ENCODE data around the gene RPS6KA2. TPM values are rescaled to one million over a fixed set of nuclear protein-coding genes. Genes with fewer than 3 reads are reported as not detected.

RPS6KA2 gene
- total and polyA plus RNA-seq, 9 donors, result 24.4 to 75.5 (median 48.1) TPM

GRCh38 chr6:166627875-166628801, 1.1 kb upstream of the RPS6KA2 start:
- intact Hi-C loops (cut with DNase I), result no loop called here
- 1% methylated on average over 61 of the region's 61 CpGs for WGBS, 3 donors
- DNase-seq, result peak; percentile 64 to 80 (median 74)

GRCh38 chr6:166626177-166627032, 646 bp downstream of the RPS6KA2 start:
- H3K4me3 ChIP-seq, result peak overlapping the region; percentile 56
- TF ChIP-seq EP300 (IDR thresholded peaks at IDR 0.05) (no peak), POLR2A (IDR thresholded peaks at IDR 0.05) (no peak), CTCF (IDR thresholded peaks at IDR 0.05) (no peak)
- H3K27ac ChIP-seq, result peak overlapping the region; percentile 49 to 60
- no peaks in the 10 kb centered on the region for H3K36me3 ChIP-seq
- no peaks in the 10 kb centered on the region for H3K9me3 ChIP-seq
- H3K27me3 ChIP-seq, result no peaks in the 10 kb centered on the region
- peaks cover 11% of the 10 kb centered on the region for H3K4me1 ChIP-seq (ENCODE audit: insufficient read depth)
- 1% methylated on average over 65 to 66 of the region's 66 CpGs for WGBS, 3 donors
- peak; percentile 39 to 67 (median 63) for DNase-seq
- intact Hi-C loops (cut with DNase I), result no loop called here

More at GRCh38 chr6:166627875-166628801, 1.1 kb upstream of the RPS6KA2 start:
- Histone ChIP-seq H3K27ac (peak overlapping the region in 1 of 2 donors; percentile 78), H3K4me1 (ENCODE audit: insufficient read depth) (peaks cover 11% of the 10 kb centered on the region), H3K36me3 (no peaks in the 10 kb centered on the region), H3K27me3 (no peaks in the 10 kb centered on the region), H3K9me3 (no peaks in the 10 kb centered on the region), H3K4me3 (peak overlapping the region; percentile 53)
- TF ChIP-seq EP300 (IDR thresholded peaks at IDR 0.05) (no peak), CTCF (IDR thresholded peaks at IDR 0.05) (no peak), POLR2A (IDR thresholded peaks at IDR 0.05) (no peak)

- no peak for TF ChIP-seq POLR2A (IDR thresholded peaks at IDR 0.05)
- no peak for TF ChIP-seq CTCF (IDR thresholded peaks at IDR 0.05)
- no peak for TF ChIP-seq EP300 (IDR thresholded peaks at IDR 0.05)
- peaks cover 17% of the 10 kb centered on the region for H3K4me1 ChIP-seq (ENCODE audit: insufficient read depth)
- H3K27ac ChIP-seq, result no peak overlapping the region
- H3K9me3 ChIP-seq, result no peaks in the 10 kb centered on the region
- intact Hi-C loops (cut with DNase I), result no loop called here
- H3K36me3 ChIP-seq, result no peaks in the 10 kb centered on the region
- DNase-seq, result peak in 1 of 5 donors; percentile 30
- no peaks in the 10 kb centered on the region for H3K27me3 ChIP-seq
- 11 to 23% (median 14%) methylated on average over 5 of the region's 5 CpGs for WGBS, 3 donors
- H3K4me3 ChIP-seq, result peak overlapping the region; percentile 56
These were observed 1.7 kb downstream of the RPS6KA2 start for GRCh38 chr6:166625356-166625755.

- H3K27me3 ChIP-seq, result no peaks in the 10 kb centered on the region
- no peak overlapping the region for H3K4me3 ChIP-seq
- H3K4me1 ChIP-seq (ENCODE audit: insufficient read depth), result peaks cover 22% of the 10 kb centered on the region
- H3K27ac ChIP-seq, result no peak overlapping the region
- DNase-seq, result peak in 1 of 5 donors; percentile 30
- no peak for TF ChIP-seq CTCF (IDR thresholded peaks at IDR 0.05)
- TF ChIP-seq POLR2A (IDR thresholded peaks at IDR 0.05), result no peak
- TF ChIP-seq EP300 (IDR thresholded peaks at IDR 0.05), result no peak
- H3K36me3 ChIP-seq, result no peaks in the 10 kb centered on the region
- H3K9me3 ChIP-seq, result no peaks in the 10 kb centered on the region
- intact Hi-C loops (cut with DNase I), result no loop called here
- WGBS, 3 donors, result 28 to 37% (median 34%) methylated on average over 4 of the region's 4 CpGs
These were observed 2.8 kb downstream of the RPS6KA2 start for GRCh38 chr6:166624275-166624674.
